H1 (cell line): ENCODE results near the gene ENPP6. TPM values are rescaled to one million over a fixed set of nuclear protein-coding genes. Genes with fewer than 3 reads are reported as not detected.

ENCODE experiments used
- RXRA ChIP-seq: IDR thresholded peaks from 2 replicates; pipeline ENCODE4 v1.6.1; 2011; ENCODE audit warnings: low read depth, mild to moderate bottlenecking, low read length, moderate library complexity; ENCODE audit not compliant: insufficient read depth
- SIN3A ChIP-seq, 2 experiments: IDR thresholded peaks in 1 of 2; conservative IDR thresholded peaks in 1 of 2; 2 replicates each; pipeline ENCODE4 v1.6.1; 2011 to 2012; ENCODE audit warnings: low read length in 2 of 2, improper control_type of control experiment in 1 of 2, low read depth in 1 of 2, mild to moderate bottlenecking in 1 of 2
- polyA plus RNA-seq, 7 experiments: library from polyadenylated mRNA; depleted of rRNA in 3 of 7; stranded (reverse) in 5 of 7; unstranded in 2 of 7; fragments of >200 nt in 5 of 7; fragments of 200-250 nt in 2 of 7; gene quantifications; 1 replicate in 5 of 7; 2 replicates in 1 of 7; 4 replicates in 1 of 7; pipeline versions ENCODE4 v1.2.1 to v1.2.3, GENCODE V29; 2011 to 2013; ENCODE audit warnings: missing spikeins in 2 of 7, mixed read lengths in 2 of 7
- total RNA-seq: library from RNA; stranded (reverse); fragmentation: NEBNext Ultra II Directional; extraction: Animal tissue kit (Norgen Biotek cat#: 25700); gene quantifications from 2 replicates; pipeline ENCODE4 v1.2.1, GENCODE V29; 2021

Gene ENPP6
- total and polyA plus RNA-seq, 2 of the 8 experiments (the other 6 are each of a cell fraction or from before 2014, with no cell fraction given) = 0.11 to 0.20 TPM

- TF ChIP-seq RXRA (no peak), SIN3A (conservative IDR thresholded peaks at IDR 0.05 in 1 of 2, IDR thresholded peaks at IDR 0.05 in 1 of 2; ENCODE audit: low read depth in 1 of 2, low read length in 2 of 2) (no peak)
Measured at GRCh38 chr4:184151988-184152485, 65.6 kb downstream of the ENPP6 start (continued).
